OCI-LY1 (cell line): ENCODE measurements around the gene IL7R.

Source experiments
- CTCF ChIP-seq: fragments of 200-600 bp; sonication (generic), shearing (Covaris generic); IDR thresholded peaks from 2 replicates; pipeline ENCODE4 v1.5.1; 2017; ENCODE audit warnings: mild to moderate bottlenecking, antibody characterized with exemption, low read length, moderate library complexity, mixed read lengths
- EZH2 ChIP-seq: fragments of 200-600 bp; sonication (generic), shearing (Covaris generic); IDR thresholded peaks from 2 replicates; pipeline ENCODE4 v1.8.0; 2017; ENCODE audit warnings: borderline replicate concordance, mixed run types, mild to moderate bottlenecking, antibody characterized with exemption, low read length, moderate library complexity, mixed read lengths

GRCh38 chr5:35854248-35854647, 2.4 kb upstream of the IL7R start:
- TF ChIP-seq CTCF (no peak), EZH2 (no peak)
